OCI-LY3 (cell line): ENCODE measurements around the gene GLIS1.

Experiments
- H2AFZ ChIP-seq: fragments of 200-600, 300-600 bp; shearing (Covaris generic); 2 replicates; pipeline ENCODE4 v1.6.0; 2014; ENCODE audit warnings: antibody characterized with exemption, low read depth, low read length
- H3K27ac ChIP-seq: fragments of 200-600, 300-600 bp; sonication (generic); 2 replicates; pipeline ENCODE4 v1.5.1; 2014; ENCODE audit warnings: mild to moderate bottlenecking, low read length, moderate library complexity, mixed read lengths
- H3K27me3 ChIP-seq: fragments of 200-600, 300-600 bp; sonication (generic); 2 replicates; pipeline ENCODE4 v1.6.1; 2014; ENCODE audit warnings: low read depth, low read length, mixed read lengths
- H3K36me3 ChIP-seq: fragments of 200-600, 300-600 bp; sonication (generic); replicated peaks from 2 replicates; pipeline ENCODE3; 2014; ENCODE audit warnings: low read depth, low read length, mixed read lengths
- H3K4me1 ChIP-seq: fragments of 300-600, 200-600 bp; sonication (generic); 2 replicates; pipeline ENCODE4 v1.6.1; 2014; ENCODE audit warnings: low read length, mixed read lengths
- H3K4me2 ChIP-seq: fragments of 200-600, 300-600 bp; sonication (generic); 2 replicates; pipeline ENCODE4 v1.6.1; 2014; ENCODE audit warnings: low read length, mixed read lengths
- H3K4me3 ChIP-seq: fragments of 300-600, 200-600 bp; sonication (generic); 2 replicates; pipeline ENCODE4 v1.5.1; 2014; ENCODE audit warnings: antibody characterized with exemption, mild to moderate bottlenecking, low read length, moderate library complexity
- H3K79me2 ChIP-seq: fragments of 300-600, 200-600 bp; shearing (Covaris generic); 2 replicates; pipeline ENCODE4 v1.6.1; 2014; ENCODE audit warnings: mild to moderate bottlenecking, low read length, mixed read lengths
- H3K9ac ChIP-seq: fragments of 300-600, 200-600 bp; shearing (Covaris generic); 2 replicates; pipeline ENCODE4 v1.6.0; 2014; ENCODE audit warnings: mild to moderate bottlenecking, low read length, moderate library complexity
- H3K9me3 ChIP-seq: fragments of 200-600, 300-600 bp; shearing (Covaris generic); 2 replicates; pipeline ENCODE4 v1.6.1; 2014; ENCODE audit warnings: low read length, mixed read lengths; ENCODE audit not compliant: insufficient read depth
- H4K20me1 ChIP-seq: fragments of 200-600, 300-600 bp; sonication (generic); 2 replicates; pipeline ENCODE4 v1.6.1; 2016; ENCODE audit warnings: low read length, mixed read lengths; ENCODE audit not compliant: insufficient read depth
- CTCF ChIP-seq: fragments of 200-600, 300-600 bp; sonication (generic); IDR thresholded peaks from 2 replicates; pipeline ENCODE4 v1.5.1; 2014; ENCODE audit warnings: antibody characterized with exemption, low read length, low read depth
- EZH2phosphoT487 ChIP-seq: fragments of 200-600 bp; shearing (Covaris generic); IDR thresholded peaks from 2 replicates; pipeline ENCODE4 v1.6.1; 2018; ENCODE audit warnings: antibody characterized with exemption, mixed run types, low read depth

GLIS1 gene

DNA sequence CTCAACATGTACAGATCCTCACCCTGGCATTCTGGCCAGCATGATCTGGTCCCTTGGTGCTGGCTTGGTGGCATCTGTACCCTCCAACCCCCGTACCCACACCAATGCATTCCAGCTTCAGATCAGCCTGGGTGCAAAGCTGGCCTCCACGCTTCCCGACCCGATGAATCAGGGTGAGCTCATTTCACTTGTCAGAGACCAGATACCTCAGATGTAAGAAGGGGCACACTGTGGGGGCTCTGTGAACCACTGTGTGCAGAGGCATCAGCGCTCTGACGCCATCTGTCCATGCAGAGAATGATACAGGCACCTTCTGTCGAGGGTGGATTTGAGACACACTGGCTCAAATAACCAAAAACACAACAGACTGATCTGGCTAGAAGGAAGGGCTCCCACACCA, 203.1 kb downstream of the GLIS1 start:
- Histone ChIP-seq H4K20me1 (no peaks in the 10 kb centered on the region), H3K27ac (no peak overlapping the region), H3K27me3 (no peaks in the 10 kb centered on the region; the same call in 1 of the 2 replicates), H2AFZ (no peak overlapping the region), H3K79me2 (no peaks in the 10 kb centered on the region), H3K9ac (no peak overlapping the region), H3K4me3 (no peak overlapping the region), H3K36me3 (no peaks in the 10 kb centered on the region), H3K4me2 (no peak overlapping the region), H3K9me3 (no peaks in the 10 kb centered on the region), H3K4me1 (no peaks in the 10 kb centered on the region)
- TF ChIP-seq CTCF = no peak

DNA sequence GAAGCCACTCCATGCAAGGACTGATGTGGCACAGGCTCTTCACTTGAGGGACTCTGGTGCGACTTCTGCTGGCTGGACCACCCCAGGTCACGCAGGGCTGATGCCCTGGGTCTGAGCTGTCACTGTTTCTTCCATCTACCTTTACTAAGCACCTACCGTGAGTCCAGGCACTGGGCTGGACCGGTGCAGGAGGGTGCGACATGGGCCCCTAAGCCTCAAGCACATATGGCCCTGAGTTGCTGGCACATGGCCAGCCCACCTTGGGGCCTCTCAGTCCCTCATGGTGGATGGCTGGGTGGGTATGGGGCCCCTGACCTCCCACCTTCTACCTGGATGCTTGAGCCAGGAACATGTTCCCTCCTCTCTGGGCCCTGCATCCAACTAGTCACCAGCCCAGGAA, 203.7 kb downstream of the GLIS1 start:
- Histone ChIP-seq H2AFZ (no peak overlapping the region), H3K4me2 (no peak overlapping the region), H3K4me3 (no peak overlapping the region), H4K20me1 (no peaks in the 10 kb centered on the region), H3K27me3 (no peaks in the 10 kb centered on the region; the same call in 1 of the 2 replicates), H3K9me3 (no peaks in the 10 kb centered on the region), H3K79me2 (no peaks in the 10 kb centered on the region), H3K4me1 (no peaks in the 10 kb centered on the region), H3K9ac (no peak overlapping the region), H3K27ac (no peak overlapping the region), H3K36me3 (no peaks in the 10 kb centered on the region)
- TF ChIP-seq EZH2phosphoT487 (no peak), CTCF (no peak)

DNA sequence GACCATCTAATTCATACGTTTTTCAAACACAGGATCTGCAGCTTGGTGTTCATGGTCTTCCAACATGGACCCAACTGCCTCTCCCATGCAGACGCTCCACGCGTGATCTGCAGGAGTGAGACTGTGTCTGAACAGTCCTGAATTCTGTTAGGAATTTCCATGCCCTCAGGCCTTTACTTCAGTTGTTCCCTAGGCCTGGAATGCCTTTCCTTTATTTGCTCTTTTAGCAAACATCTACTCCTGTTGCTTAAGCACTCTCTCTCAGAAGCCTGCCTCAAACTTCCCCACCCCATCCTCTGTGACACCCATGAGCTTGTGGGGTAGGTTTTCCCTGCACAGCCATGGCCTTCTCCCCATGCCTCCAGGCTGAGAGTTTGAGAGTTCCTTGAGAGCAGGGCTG, 206.1 kb downstream of the GLIS1 start:
- no peak overlapping the region for H2AFZ ChIP-seq
- no peaks in the 10 kb centered on the region for H4K20me1 ChIP-seq
- no peak overlapping the region for H3K4me2 ChIP-seq
- H3K9me3 ChIP-seq = no peaks in the 10 kb centered on the region
- H3K9ac ChIP-seq = no peak overlapping the region
- H3K4me3 ChIP-seq = no peak overlapping the region
- no peaks in the 10 kb centered on the region for H3K36me3 ChIP-seq
- no peaks in the 10 kb centered on the region for H3K4me1 ChIP-seq
- no peaks in the 10 kb centered on the region; the same call in 1 of the 2 replicates for H3K27me3 ChIP-seq
- H3K79me2 ChIP-seq = no peaks in the 10 kb centered on the region
- H3K27ac ChIP-seq = no peak overlapping the region
- no peak for TF ChIP-seq EZH2phosphoT487

DNA sequence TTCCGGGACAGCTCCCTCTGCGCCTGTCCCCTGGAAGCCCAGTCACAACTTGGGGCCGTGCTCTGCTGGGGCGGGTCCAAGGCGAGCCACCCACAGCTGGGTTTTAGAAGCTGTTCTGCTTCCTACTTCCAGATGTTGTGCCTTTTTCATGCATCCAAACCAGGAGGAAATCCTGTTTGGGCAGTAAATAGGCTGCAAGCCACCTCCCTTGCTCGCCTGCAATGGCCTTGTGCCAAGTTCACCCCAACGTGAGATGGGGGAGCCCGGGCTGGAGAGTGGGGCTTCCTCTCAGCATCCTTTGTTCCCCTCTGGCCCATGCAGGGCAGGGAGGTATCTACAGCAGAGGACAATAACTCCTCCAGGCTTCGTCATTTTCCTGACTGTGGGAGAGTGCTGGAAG, 206.6 kb downstream of the GLIS1 start:
- no peaks in the 10 kb centered on the region for H4K20me1 ChIP-seq
- no peaks in the 10 kb centered on the region; the same call in 1 of the 2 replicates for H3K27me3 ChIP-seq
- H3K4me2 ChIP-seq = no peak overlapping the region
- TF ChIP-seq CTCF (no peak), EZH2phosphoT487 (no peak)
- H3K9me3 ChIP-seq = no peaks in the 10 kb centered on the region
- H3K9ac ChIP-seq = no peak overlapping the region
- H3K4me3 ChIP-seq = no peak overlapping the region
- H3K79me2 ChIP-seq = no peaks in the 10 kb centered on the region
- H2AFZ ChIP-seq = no peak overlapping the region
- H3K27ac ChIP-seq = no peak overlapping the region
- no peaks in the 10 kb centered on the region for H3K36me3 ChIP-seq
- H3K4me1 ChIP-seq = no peaks in the 10 kb centered on the region

DNA sequence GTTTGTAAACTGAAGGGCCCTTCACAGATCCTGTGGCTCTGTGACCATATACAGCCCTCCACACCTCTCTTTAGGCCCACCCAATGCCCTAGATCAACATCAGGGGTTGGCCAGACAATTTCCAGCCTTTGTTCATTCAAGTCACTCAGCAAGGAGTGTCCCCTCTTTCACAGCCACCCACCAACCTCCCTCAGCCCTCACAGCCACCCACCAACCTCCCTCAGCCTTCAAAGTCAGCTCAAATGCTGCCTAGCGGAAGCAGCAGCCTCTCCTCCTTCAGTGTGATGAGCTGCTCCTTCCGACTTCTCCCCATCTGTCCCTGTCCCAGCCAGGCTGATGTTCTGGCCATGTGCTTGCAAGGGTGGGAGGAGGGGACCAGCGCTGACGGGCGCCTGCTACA, 208.4 kb downstream of the GLIS1 start:
- Histone ChIP-seq H3K79me2 (no peaks in the 10 kb centered on the region), H2AFZ (no peak overlapping the region), H3K4me1 (no peaks in the 10 kb centered on the region), H3K27me3 (no peaks in the 10 kb centered on the region; the same call in 1 of the 2 replicates), H3K9ac (no peak overlapping the region), H4K20me1 (no peaks in the 10 kb centered on the region), H3K4me3 (no peak overlapping the region), H3K4me2 (no peak overlapping the region), H3K9me3 (no peaks in the 10 kb centered on the region), H3K27ac (no peak overlapping the region), H3K36me3 (no peaks in the 10 kb centered on the region)
- TF ChIP-seq EZH2phosphoT487 (no peak), CTCF (no peak)
